ENCODE results near the gene CAPZA1.

The CAPZA1 gene

GRCh38 chr1:112688781-112689193, 69.2 kb downstream of the CAPZA1 start:
- no peaks in the 10 kb centered on the region for H3K9me3 ChIP-seq (ENCODE audit: control insufficient read depth in 1 of 2, low read length in 2 of 2)
- no peak overlapping the region for H3K27ac ChIP-seq (ENCODE audit: low read depth, low read length)
- no peaks in the 10 kb centered on the region for H3K27me3 ChIP-seq (ENCODE audit: control insufficient read depth in 1 of 2, insufficient read depth in 2 of 2, low read length in 2 of 2)
- no peak overlapping the region for H3K4me3 ChIP-seq (ENCODE audit: low read depth in 1 of 2, low read length in 2 of 2)
- peaks cover 27 to 45% of the 10 kb centered on the region in 2 donors for H3K36me3 ChIP-seq (ENCODE audit: control insufficient read depth in 1 of 2, insufficient read depth in 2 of 2, low read length in 2 of 2)
- H3K9ac ChIP-seq (ENCODE audit: low read depth in 1 of 2, low read length in 2 of 2): no peak overlapping the region
- H3K4me1 ChIP-seq (ENCODE audit: control insufficient read depth in 1 of 2, insufficient read depth in 2 of 2, low read length in 2 of 2): no peaks in the 10 kb centered on the region

GRCh38 chr1:112689196-112689841, 69.7 kb downstream of the CAPZA1 start:
- Histone ChIP-seq H3K27me3 (ENCODE audit: control insufficient read depth in 1 of 2, insufficient read depth in 2 of 2, low read length in 2 of 2) (no peaks in the 10 kb centered on the region), H3K9ac (ENCODE audit: low read depth in 1 of 2, low read length in 2 of 2) (no peak overlapping the region), H3K4me3 (ENCODE audit: low read depth in 1 of 2, low read length in 2 of 2) (no peak overlapping the region), H3K27ac (ENCODE audit: low read depth, low read length) (no peak overlapping the region), H3K9me3 (ENCODE audit: control insufficient read depth in 1 of 2, low read length in 2 of 2) (no peaks in the 10 kb centered on the region), H3K36me3 (ENCODE audit: control insufficient read depth in 1 of 2, insufficient read depth in 2 of 2, low read length in 2 of 2) (peaks cover 32 to 50% of the 10 kb centered on the region in 2 donors), H3K4me1 (ENCODE audit: control insufficient read depth in 1 of 2, insufficient read depth in 2 of 2, low read length in 2 of 2) (no peaks in the 10 kb centered on the region)

- H3K4me3 ChIP-seq (ENCODE audit: low read depth in 1 of 2, low read length in 2 of 2): no peak overlapping the region
- no peaks in the 10 kb centered on the region for H3K9me3 ChIP-seq (ENCODE audit: control insufficient read depth in 1 of 2, low read length in 2 of 2)
- no peak overlapping the region for H3K9ac ChIP-seq (ENCODE audit: low read depth in 1 of 2, low read length in 2 of 2)
- no peak overlapping the region for H3K27ac ChIP-seq (ENCODE audit: low read depth, low read length)
- peaks cover 37 to 55% of the 10 kb centered on the region in 2 donors for H3K36me3 ChIP-seq (ENCODE audit: control insufficient read depth in 1 of 2, insufficient read depth in 2 of 2, low read length in 2 of 2)
- no peaks in the 10 kb centered on the region for H3K4me1 ChIP-seq (ENCODE audit: control insufficient read depth in 1 of 2, insufficient read depth in 2 of 2, low read length in 2 of 2)
- no peaks in the 10 kb centered on the region for H3K27me3 ChIP-seq (ENCODE audit: control insufficient read depth in 1 of 2, insufficient read depth in 2 of 2, low read length in 2 of 2)
Measured at GRCh38 chr1:112689842-112690237, 70.2 kb downstream of the CAPZA1 start.

GRCh38 chr1:112692681-112693080, 73.0 kb downstream of the CAPZA1 start:
- Histone ChIP-seq H3K9ac (ENCODE audit: low read depth in 1 of 2, low read length in 2 of 2) (no peak overlapping the region), H3K27me3 (ENCODE audit: control insufficient read depth in 1 of 2, insufficient read depth in 2 of 2, low read length in 2 of 2) (no peaks in the 10 kb centered on the region), H3K36me3 (ENCODE audit: control insufficient read depth in 1 of 2, insufficient read depth in 2 of 2, low read length in 2 of 2) (peaks cover 48 to 77% of the 10 kb centered on the region in 2 donors), H3K27ac (ENCODE audit: low read depth, low read length) (no peak overlapping the region), H3K4me1 (ENCODE audit: control insufficient read depth in 1 of 2, insufficient read depth in 2 of 2, low read length in 2 of 2) (peaks cover 0 to 2% of the 10 kb centered on the region in 2 donors), H3K9me3 (ENCODE audit: control insufficient read depth in 1 of 2, low read length in 2 of 2) (no peaks in the 10 kb centered on the region), H3K4me3 (ENCODE audit: low read depth in 1 of 2, low read length in 2 of 2) (no peak overlapping the region)

- H3K4me1 ChIP-seq (ENCODE audit: control insufficient read depth in 1 of 2, insufficient read depth in 2 of 2, low read length in 2 of 2): peaks cover 9 to 13% of the 10 kb centered on the region in 2 donors
- H3K36me3 ChIP-seq (ENCODE audit: control insufficient read depth in 1 of 2, insufficient read depth in 2 of 2, low read length in 2 of 2): peaks cover 46 to 77% of the 10 kb centered on the region in 2 donors
- no peak overlapping the region for H3K4me3 ChIP-seq (ENCODE audit: low read depth in 1 of 2, low read length in 2 of 2)
- H3K9ac ChIP-seq (ENCODE audit: low read depth in 1 of 2, low read length in 2 of 2): no peak overlapping the region
- no peak overlapping the region for H3K27ac ChIP-seq (ENCODE audit: low read depth, low read length)
- H3K27me3 ChIP-seq (ENCODE audit: control insufficient read depth in 1 of 2, insufficient read depth in 2 of 2, low read length in 2 of 2): no peaks in the 10 kb centered on the region
- no peaks in the 10 kb centered on the region for H3K9me3 ChIP-seq (ENCODE audit: control insufficient read depth in 1 of 2, low read length in 2 of 2)
Measured at GRCh38 chr1:112693821-112694220, 74.2 kb downstream of the CAPZA1 start.

GRCh38 chr1:112694363-112694929, 74.8 kb downstream of the CAPZA1 start:
- peaks cover 14 to 17% of the 10 kb centered on the region in 2 donors for H3K4me1 ChIP-seq (ENCODE audit: control insufficient read depth in 1 of 2, insufficient read depth in 2 of 2, low read length in 2 of 2)
- no peaks in the 10 kb centered on the region for H3K27me3 ChIP-seq (ENCODE audit: control insufficient read depth in 1 of 2, insufficient read depth in 2 of 2, low read length in 2 of 2)
- H3K4me3 ChIP-seq (ENCODE audit: low read depth in 1 of 2, low read length in 2 of 2): no peak overlapping the region
- no peaks in the 10 kb centered on the region for H3K9me3 ChIP-seq (ENCODE audit: control insufficient read depth in 1 of 2, low read length in 2 of 2)
- peaks cover 43 to 71% of the 10 kb centered on the region in 2 donors for H3K36me3 ChIP-seq (ENCODE audit: control insufficient read depth in 1 of 2, insufficient read depth in 2 of 2, low read length in 2 of 2)
- no peak overlapping the region for H3K27ac ChIP-seq (ENCODE audit: low read depth, low read length)
- H3K9ac ChIP-seq (ENCODE audit: low read depth in 1 of 2, low read length in 2 of 2): no peak overlapping the region

GRCh38 chr1:112695276-112695675, 75.6 kb downstream of the CAPZA1 start:
- no peaks in the 10 kb centered on the region for H3K27me3 ChIP-seq (ENCODE audit: control insufficient read depth in 1 of 2, insufficient read depth in 2 of 2, low read length in 2 of 2)
- H3K36me3 ChIP-seq (ENCODE audit: control insufficient read depth in 1 of 2, insufficient read depth in 2 of 2, low read length in 2 of 2): peaks cover 37 to 66% of the 10 kb centered on the region in 2 donors
- no peak overlapping the region for H3K4me3 ChIP-seq (ENCODE audit: low read depth in 1 of 2, low read length in 2 of 2)
- peaks cover 22 to 25% of the 10 kb centered on the region in 2 donors for H3K4me1 ChIP-seq (ENCODE audit: control insufficient read depth in 1 of 2, insufficient read depth in 2 of 2, low read length in 2 of 2)
- H3K9me3 ChIP-seq (ENCODE audit: control insufficient read depth in 1 of 2, low read length in 2 of 2): no peaks in the 10 kb centered on the region
- no peak overlapping the region for H3K9ac ChIP-seq (ENCODE audit: low read depth in 1 of 2, low read length in 2 of 2)
- H3K27ac ChIP-seq (ENCODE audit: low read depth, low read length): no peak overlapping the region

GRCh38 chr1:112696578-112697314, 77.1 kb downstream of the CAPZA1 start:
- no peaks in the 10 kb centered on the region for H3K9me3 ChIP-seq (ENCODE audit: control insufficient read depth in 1 of 2, low read length in 2 of 2)
- H3K4me1 ChIP-seq (ENCODE audit: control insufficient read depth in 1 of 2, insufficient read depth in 2 of 2, low read length in 2 of 2): peaks cover 37 to 40% of the 10 kb centered on the region in 2 donors
- peaks cover 35 to 67% of the 10 kb centered on the region in 2 donors for H3K36me3 ChIP-seq (ENCODE audit: control insufficient read depth in 1 of 2, insufficient read depth in 2 of 2, low read length in 2 of 2)
- no peak overlapping the region for H3K27ac ChIP-seq (ENCODE audit: low read depth, low read length)
- no peak overlapping the region for H3K4me3 ChIP-seq (ENCODE audit: low read depth in 1 of 2, low read length in 2 of 2)
- no peak overlapping the region for H3K9ac ChIP-seq (ENCODE audit: low read depth in 1 of 2, low read length in 2 of 2)
- H3K27me3 ChIP-seq (ENCODE audit: control insufficient read depth in 1 of 2, insufficient read depth in 2 of 2, low read length in 2 of 2): no peaks in the 10 kb centered on the region

GRCh38 chr1:112697781-112698201, 78.2 kb downstream of the CAPZA1 start:
- no peaks in the 10 kb centered on the region for H3K27me3 ChIP-seq (ENCODE audit: control insufficient read depth in 1 of 2, insufficient read depth in 2 of 2, low read length in 2 of 2)
- H3K4me3 ChIP-seq (ENCODE audit: low read depth in 1 of 2, low read length in 2 of 2): no peak overlapping the region
- H3K27ac ChIP-seq (ENCODE audit: low read depth, low read length): no peak overlapping the region
- no peaks in the 10 kb centered on the region for H3K9me3 ChIP-seq (ENCODE audit: control insufficient read depth in 1 of 2, low read length in 2 of 2)
- peak overlapping the region; percentile 44 to 61 for H3K9ac ChIP-seq (ENCODE audit: low read depth in 1 of 2, low read length in 2 of 2)
- H3K4me1 ChIP-seq (ENCODE audit: control insufficient read depth in 1 of 2, insufficient read depth in 2 of 2, low read length in 2 of 2): peaks cover 40 to 47% of the 10 kb centered on the region in 2 donors
- H3K36me3 ChIP-seq (ENCODE audit: control insufficient read depth in 1 of 2, insufficient read depth in 2 of 2, low read length in 2 of 2): peaks cover 37 to 65% of the 10 kb centered on the region in 2 donors
